Measurements from ENCODE around the gene STK32B. TPM values are rescaled to one million over a fixed set of nuclear protein-coding genes. Genes with fewer than 3 reads are reported as not detected.
A peak's percentile ranks its signal among the peaks of the same experiment; 100 is the strongest.

The STK32B gene
- total and polyA plus RNA-seq, 8 donors, result 0.90 to 5.1 (median 3.3) TPM

DNA sequence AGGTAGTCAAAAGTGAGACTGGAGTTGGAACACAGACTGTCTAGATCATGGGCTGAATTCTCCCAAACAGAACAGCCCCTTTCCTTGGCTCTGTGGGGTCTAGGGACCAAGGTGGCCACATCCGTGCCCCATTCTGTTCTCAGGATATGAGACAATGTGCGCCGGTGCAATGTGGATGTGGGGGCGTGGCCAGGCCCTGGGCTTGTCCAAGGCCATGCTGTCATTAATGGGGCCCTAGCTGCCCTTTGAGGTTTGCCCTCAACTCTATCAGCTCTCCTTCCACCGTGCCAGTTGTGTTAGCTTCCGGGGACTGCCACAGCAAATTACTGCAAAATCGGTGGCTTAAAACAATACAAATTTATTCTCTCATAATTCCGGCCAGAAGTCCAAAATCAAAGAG is 344.5 kb downstream of the STK32B start:
- Histone ChIP-seq H3K27ac (no peak overlapping the region), H3K27me3 (no peaks in the 10 kb centered on the region), H3K9me3 (no peaks in the 10 kb centered on the region), H3K4me1 (no peaks in the 10 kb centered on the region), H3K4me3 (no peak overlapping the region), H3K36me3 (no peaks in the 10 kb centered on the region)
- intact Hi-C loops (cut with DNase I), result no loop called here
- DNase-seq (no peak), ATAC-seq (no peak)
- TF ChIP-seq, protein P1, sequence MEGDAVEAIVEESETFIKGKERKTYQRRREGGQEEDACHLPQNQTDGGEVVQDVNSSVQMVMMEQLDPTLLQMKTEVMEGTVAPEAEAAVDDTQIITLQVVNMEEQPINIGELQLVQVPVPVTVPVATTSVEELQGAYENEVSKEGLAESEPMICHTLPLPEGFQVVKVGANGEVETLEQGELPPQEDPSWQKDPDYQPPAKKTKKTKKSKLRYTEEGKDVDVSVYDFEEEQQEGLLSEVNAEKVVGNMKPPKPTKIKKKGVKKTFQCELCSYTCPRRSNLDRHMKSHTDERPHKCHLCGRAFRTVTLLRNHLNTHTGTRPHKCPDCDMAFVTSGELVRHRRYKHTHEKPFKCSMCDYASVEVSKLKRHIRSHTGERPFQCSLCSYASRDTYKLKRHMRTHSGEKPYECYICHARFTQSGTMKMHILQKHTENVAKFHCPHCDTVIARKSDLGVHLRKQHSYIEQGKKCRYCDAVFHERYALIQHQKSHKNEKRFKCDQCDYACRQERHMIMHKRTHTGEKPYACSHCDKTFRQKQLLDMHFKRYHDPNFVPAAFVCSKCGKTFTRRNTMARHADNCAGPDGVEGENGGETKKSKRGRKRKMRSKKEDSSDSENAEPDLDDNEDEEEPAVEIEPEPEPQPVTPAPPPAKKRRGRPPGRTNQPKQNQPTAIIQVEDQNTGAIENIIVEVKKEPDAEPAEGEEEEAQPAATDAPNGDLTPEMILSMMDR (IDR thresholded peaks at IDR 0.05), result no peak

DNA sequence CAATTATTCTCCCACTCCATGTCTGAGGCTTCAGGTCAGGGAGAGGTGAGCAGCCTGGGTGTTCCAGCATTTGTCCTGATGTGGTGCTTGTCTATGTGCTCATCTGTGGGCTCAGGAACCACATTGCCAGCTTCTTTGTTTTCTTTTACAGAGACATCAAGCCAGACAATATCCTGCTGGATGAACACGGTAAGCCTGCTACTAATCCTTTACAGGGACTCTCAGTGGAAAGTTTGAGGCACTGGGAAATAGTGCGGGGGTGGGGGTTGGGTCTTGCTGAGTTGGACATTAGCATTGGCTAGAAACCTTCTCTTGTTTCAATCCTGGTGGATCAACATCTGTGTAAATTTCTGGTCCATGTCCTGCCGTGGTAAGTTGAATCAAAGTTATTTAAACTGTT is 346.8 kb downstream of the STK32B start:
- Histone ChIP-seq H3K9me3 (peaks cover 0 to 6% of the 10 kb centered on the region in 2 donors), H3K36me3 (no peaks in the 10 kb centered on the region), H3K27me3 (no peaks in the 10 kb centered on the region), H3K4me3 (no peak overlapping the region), H3K27ac (no peak overlapping the region), H3K4me1 (no peaks in the 10 kb centered on the region)
- no peak for ATAC-seq
- TF ChIP-seq, protein P1 (IDR thresholded peaks at IDR 0.05), result no peak
- DNase-seq, result no peak
- intact Hi-C loops (cut with DNase I), result no loop called here

DNA sequence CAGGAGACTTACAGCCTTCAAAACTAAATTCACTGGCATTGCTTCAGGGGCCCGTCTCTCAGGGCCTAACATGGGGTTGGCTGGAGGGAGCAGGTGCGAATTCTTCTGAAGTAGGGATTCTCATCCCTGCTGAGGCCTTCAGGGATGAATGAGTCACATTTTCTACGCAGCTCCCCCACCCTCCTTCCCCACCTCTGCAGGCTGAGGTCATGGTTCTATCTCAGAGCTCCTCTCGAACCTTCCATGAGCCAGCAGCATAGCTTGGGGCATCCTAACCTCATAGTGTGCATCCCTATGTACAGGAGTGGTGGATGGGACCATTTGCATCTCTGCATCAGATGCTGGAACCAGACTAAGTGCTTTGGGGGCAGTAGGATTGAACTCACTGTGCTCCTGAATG is 347.8 kb downstream of the STK32B start:
- Histone ChIP-seq H3K4me1 (no peaks in the 10 kb centered on the region), H3K4me3 (no peak overlapping the region), H3K9me3 (peaks cover 0 to 8% of the 10 kb centered on the region in 2 donors), H3K27me3 (no peaks in the 10 kb centered on the region), H3K27ac (no peak overlapping the region), H3K36me3 (no peaks in the 10 kb centered on the region)
- no peak for DNase-seq
- no peak for ATAC-seq
- intact Hi-C loops (cut with DNase I), result no loop called here
- TF ChIP-seq, protein P1 (IDR thresholded peaks at IDR 0.05), result no peak

DNA sequence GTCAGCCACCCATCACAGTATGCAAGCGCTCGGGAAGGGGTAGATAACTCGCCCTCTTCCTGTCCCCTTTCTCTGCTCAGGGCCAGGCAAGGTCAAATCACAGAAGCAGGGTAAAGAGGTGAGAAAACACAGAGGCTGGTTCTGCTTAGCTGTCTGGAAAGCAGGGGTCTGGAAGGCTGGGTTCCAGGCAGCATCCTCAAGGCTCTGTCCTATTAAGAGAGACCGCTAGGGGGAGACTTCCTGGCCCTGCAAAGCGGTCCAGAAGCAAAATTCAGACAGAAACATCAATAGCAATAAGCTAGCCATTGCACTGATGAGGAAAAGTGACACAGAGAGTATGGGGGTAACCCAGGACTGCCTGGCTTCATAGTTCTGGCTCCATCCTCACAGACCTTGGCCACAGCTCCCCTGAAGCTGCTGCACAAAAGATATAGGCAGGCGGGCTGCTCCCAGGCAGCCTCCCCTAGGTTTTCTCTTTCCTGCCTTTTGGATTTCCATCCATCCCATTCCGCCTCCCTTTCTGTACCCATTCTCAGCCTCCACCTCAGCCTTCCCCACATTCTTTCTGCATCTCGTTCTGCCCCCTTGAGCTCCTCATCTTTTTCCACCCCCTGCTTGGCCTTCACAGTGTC is 348.6 kb downstream of the STK32B start:
- Histone ChIP-seq H3K27ac (no peak overlapping the region), H3K4me1 (no peaks in the 10 kb centered on the region), H3K27me3 (no peaks in the 10 kb centered on the region), H3K36me3 (no peaks in the 10 kb centered on the region), H3K9me3 (peaks cover 0 to 8% of the 10 kb centered on the region in 2 donors), H3K4me3 (no peak overlapping the region)
- DNase-seq, result peak in 2 of 4 donors; percentile 23 to 37
- TF ChIP-seq, protein P1 (IDR thresholded peaks at IDR 0.05), result peak; percentile 38 to 50
- intact Hi-C loops (cut with DNase I), result no loop called here
- ATAC-seq, result peak; percentile 19

DNA sequence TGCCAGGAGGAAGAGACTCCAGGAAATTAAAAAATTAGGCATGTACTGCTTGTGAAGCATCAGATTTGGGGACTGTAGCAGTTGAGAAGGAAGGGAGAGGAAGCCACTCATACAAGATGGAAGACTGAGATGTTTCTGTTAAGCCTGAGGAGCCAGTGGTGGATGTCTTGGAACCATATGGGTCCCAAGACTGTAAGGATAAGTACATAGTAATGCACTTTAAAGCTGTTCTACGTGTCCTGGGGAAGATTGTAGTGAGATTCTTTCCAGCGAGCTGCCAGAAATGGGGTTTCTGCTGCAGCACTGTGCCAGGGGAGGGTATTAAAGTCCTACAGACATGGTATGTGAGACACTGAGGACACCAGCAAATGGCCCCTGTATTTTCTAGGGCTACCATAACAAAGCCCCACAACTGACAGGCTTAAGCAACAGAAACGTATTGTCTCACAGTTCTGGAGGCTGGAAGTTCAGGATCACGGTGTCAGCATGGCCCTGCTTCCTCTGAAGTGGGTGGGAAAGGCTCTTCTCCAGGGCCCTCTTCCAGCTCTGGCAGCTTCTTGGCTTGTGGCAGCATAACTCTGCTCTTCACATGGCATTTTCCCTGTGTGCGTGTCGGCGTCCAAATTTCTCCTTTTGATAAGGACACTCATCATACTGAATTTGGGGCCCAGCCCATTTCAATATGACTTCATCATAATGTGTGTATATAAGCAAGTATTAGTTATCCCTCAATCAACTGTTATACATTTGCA is 352.6 kb downstream of the STK32B start:
- ATAC-seq (no peak), DNase-seq (no peak)
- intact Hi-C loops (cut with DNase I), result no loop called here
- Histone ChIP-seq H3K36me3 (no peaks in the 10 kb centered on the region), H3K4me3 (no peak overlapping the region), H3K27ac (no peak overlapping the region), H3K27me3 (no peaks in the 10 kb centered on the region), H3K4me1 (no peaks in the 10 kb centered on the region), H3K9me3 (peaks cover 0 to 25% of the 10 kb centered on the region in 2 donors)
- TF ChIP-seq, protein P1 (IDR thresholded peaks at IDR 0.05), result no peak

All from left lung (tissue), 10 donors.